K562 treated with DMSO at 1 percent for 4 hours (cell line): ENCODE results near the gene MED26. TPM values are rescaled to one million over a fixed set of nuclear protein-coding genes. Genes with fewer than 3 reads are reported as not detected.

Experiments
- total RNA-seq: library from RNA; unstranded; fragments of 300-600 nt; gene quantifications from 2 replicates; pipeline ENCODE4 v1.2.3, GENCODE V29; 2022; ENCODE audit not compliant: insufficient read depth

Gene MED26, protein sequence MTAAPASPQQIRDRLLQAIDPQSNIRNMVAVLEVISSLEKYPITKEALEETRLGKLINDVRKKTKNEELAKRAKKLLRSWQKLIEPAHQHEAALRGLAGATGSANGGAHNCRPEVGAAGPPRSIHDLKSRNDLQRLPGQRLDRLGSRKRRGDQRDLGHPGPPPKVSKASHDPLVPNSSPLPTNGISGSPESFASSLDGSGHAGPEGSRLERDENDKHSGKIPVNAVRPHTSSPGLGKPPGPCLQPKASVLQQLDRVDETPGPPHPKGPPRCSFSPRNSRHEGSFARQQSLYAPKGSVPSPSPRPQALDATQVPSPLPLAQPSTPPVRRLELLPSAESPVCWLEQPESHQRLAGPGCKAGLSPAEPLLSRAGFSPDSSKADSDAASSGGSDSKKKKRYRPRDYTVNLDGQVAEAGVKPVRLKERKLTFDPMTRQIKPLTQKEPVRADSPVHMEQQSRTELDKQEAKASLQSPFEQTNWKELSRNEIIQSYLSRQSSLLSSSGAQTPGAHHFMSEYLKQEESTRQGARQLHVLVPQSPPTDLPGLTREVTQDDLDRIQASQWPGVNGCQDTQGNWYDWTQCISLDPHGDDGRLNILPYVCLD
- 14.2 and 17.1 TPM in 2 replicates for total RNA-seq

DNA sequence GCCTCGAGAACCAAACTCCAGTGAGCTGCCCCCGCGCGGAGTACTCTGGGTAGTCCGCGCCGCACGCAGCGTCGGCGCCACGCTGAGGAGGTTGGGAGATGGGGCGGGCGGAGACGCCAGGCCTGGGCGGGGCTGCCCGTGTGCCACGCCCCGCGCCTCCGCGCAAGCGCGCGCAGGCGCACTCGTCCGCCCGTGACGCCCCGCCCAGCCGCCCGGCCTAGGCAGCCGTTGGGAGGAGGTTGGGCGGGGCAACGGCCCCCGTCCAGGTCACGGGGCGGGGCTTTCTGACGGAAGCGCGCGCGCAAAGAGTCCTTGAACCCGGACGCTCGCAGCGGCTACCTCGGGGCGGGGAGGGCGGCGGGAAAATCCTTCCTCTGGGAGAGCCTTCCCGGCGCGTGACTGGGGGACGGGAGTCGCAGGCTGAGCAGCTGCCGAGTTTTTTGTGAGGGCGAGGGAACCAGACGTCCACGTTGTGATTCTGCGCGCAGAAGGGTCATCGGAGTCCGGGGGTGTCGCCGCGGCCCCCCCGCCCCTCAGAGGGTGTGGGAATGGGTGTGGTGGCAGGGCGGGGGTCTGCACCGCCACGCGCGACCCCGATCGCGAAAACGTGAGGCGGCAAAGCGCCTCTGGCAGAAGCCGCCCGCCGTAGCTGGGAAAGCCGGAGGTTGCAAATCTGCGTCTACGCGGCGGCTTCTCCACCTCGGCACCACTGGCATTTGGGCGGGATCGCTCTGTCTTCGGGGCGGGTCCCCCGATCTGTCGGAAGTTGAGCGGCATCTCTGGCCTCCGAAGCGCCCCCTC, at the start of gene MED26:
TSS of gene MED26 (minus strand) at position 22 of the 801 bp plus-strand sequence. CDS start 261 bp downstream, outside the sequence.

DNA sequence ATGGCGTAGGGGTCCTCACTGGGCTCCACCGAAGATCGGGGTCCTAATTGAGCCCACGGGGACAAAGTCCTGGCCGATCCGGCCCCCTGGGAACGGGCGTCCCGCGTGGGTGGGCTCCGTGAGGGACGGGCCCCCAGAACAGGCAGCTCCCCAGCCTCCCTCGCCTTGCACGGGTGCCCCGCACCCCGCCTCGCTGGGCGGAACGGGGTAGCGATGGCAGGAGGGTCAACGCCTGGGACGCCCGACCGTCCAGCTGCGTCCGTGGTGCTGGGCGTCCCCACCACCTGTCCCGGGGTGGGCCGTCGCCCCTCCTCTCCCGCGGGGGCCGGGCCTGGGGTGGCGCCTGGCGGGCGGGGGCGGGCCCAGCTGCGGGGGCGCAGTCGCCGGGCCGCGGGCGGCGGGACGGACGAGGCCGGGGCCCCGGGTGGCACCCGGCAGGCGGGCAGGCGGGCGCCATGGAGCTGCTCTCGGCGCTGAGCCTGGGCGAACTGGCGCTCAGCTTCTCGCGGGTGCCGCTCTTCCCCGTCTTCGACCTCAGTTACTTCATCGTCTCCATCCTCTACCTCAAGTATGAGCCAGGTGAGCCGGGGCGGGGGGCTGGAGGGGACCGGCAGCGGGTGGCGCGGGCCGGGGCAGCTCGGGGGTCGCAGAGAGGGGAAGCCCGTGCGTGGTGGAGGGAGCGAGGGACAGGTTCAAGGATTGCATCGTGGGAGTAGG, 32.9 kb upstream of the MED26 start, which contains the start of gene TMEM38A:
TSS of gene TMEM38A (plus strand) at position 377 of the 717 bp plus-strand sequence. CDS start at position 456, 79 bp downstream.

DNA sequence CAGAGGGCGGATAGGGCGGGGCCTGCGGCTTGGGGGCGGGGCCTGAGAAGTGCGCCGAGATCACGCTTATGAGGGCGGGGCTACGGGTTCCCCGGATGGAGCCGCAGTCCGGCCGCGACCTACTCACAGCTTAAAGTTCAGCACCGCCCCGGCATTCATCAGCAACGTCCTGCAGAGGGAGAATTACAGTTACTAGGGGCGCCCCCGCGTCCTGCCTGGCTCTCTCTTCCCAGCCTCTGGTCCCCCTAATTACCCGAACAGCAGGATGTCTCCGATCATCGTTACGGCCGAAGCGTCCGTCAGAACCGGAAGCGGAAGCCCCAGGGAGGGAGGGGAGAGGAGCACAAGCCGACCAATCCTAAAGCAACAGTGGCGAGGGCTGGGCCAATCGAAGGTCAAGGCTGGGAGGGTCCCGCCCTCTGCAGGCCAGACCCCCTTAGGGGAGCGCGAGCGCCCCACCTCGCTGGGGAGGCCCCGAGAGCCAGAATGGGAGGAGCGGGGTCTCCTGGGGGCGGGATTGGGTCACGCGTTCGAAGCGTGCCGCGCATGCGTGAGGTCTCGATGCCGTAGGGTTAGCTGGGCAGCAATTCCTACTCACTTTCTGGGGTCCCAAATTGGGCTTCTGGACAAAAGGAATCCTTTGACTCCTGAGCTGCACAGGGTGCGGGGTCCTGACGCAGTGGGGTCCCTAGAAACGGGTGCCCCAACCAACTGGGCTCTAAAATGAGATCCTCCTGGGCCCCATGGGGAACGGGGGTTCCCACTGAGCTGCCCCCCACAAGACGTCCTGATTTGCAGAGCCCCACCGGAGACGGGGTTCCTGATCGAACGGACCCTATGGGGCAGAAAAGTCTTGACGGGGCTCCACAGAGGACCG, 32.1 kb upstream of the MED26 start, which contains the start of gene SMIM7:
TSS of gene SMIM7 (minus strand) at position 313 of the 877 bp plus-strand sequence. CDS start at position 279, 34 bp downstream.

DNA sequence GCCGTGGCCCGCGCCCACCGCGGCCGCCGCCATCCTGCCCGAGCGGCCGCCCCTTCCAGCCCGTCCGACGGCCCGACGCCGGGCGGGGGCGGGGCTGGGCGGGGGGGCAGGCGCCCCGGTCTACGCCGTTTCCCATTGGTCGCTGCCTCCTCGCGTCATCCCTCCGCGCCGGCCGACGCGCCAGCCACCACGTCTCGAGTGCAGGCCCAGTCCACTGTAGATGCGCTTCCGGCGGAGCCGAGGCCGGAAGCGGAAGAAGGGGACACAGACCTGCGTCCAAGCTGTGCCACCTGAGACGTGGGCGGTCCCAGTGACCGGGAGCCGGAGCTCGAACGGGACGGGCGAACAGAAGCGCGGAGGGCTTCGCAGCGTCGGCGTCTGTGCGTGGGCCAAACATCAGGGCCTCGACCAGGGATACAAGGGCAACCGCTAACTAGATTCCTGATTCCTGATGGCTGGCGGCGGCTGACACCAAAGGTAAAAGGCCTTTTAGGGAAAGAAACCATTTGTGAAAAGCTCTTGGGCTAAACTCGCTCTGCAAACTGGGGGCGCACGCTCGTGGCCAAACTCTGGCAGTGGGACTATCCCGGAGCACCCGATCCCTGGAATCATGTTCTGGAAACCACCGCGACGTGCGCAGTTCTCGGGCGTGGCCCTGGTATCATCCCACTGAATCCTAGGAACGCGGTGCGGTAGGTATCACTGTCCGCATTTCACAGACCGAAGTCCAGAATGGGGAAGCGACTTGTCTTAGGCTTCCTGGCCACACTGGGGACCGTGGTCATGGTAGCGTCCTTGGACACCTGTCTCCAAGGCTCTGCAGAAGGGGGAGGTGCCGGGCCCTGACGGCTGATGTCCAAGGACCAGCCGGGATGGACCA, 55.4 kb downstream of the MED26 start, which contains the start of gene SLC35E1:
TSS of gene SLC35E1 (minus strand) at position 84 of the 880 bp plus-strand sequence. CDS start at position 33, 51 bp downstream.

DNA sequence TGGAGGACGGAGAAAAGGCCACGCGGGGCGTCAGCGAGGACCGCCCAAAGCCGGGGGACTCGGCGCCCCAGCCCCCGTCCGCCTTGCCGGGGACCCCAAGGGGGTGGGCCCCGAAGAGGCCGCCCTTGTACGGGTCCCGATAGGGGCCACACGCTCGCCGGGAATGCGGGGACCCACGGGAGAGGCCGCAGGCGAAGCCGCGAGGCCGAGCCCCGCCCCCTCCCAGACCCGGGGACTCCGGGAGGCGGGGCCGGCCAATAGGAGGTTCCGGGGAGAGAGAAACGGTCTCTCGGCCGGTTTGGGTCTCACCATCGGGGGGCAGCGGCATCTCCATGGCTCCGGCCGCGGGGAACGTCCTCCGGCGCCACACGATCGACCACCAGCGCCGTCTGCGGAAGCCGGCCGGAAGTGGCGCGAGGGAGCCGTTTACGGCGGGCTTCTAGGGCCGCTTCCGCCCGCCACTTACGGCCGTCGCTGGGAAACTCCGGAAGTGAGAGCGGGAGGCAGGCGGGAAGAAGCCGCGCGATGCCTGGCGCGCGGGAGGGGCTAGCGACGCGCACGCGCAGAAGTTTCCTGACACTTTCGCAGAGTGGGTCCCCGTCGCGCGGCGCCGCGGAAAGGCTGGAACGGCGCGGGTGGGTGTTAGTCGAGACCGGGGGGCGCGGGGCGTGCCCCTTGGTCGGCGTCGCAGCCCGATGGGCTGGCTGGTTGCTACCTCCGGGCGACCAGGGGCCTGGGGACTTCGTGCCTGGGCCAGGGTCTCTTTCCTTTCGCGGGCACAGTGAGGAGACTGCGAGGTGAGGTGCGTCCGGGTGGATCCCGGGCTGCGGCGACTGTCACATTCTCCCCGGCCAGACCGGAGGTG, 85.7 kb downstream of the MED26 start, which contains the start of gene CHERP:
TSS of gene CHERP (minus strand) at position 393 of the 865 bp plus-strand sequence. CDS start at position 334, 59 bp downstream.

Other genes with a start within 250 kb of the MED26 start
- gene EPS15L1, start 156.2 kb downstream of the MED26 start, total RNA-seq: 39.1 and 41.0 TPM in 2 replicates
- gene CALR3, start 132.0 kb downstream of the MED26 start, total RNA-seq: not detected in 2 replicates
- gene C19orf44, start 131.8 kb downstream of the MED26 start, total RNA-seq: 2.0 and 6.0 TPM in 2 replicates
- gene CHERP, start 85.8 kb downstream of the MED26 start, total RNA-seq: 30.1 and 41.8 TPM in 2 replicates
- 18.7 and 23.2 TPM in 2 replicates for gene SLC35E1, start 55.8 kb downstream of the MED26 start, total RNA-seq
- 55.3 and 63.7 TPM in 2 replicates for gene SMIM7, start 31.9 kb upstream of the MED26 start, total RNA-seq
- gene TMEM38A, start 32.9 kb upstream of the MED26 start, total RNA-seq: 7.5 and 10.0 TPM in 2 replicates
- not detected in 2 replicates for gene NWD1, start 91.6 kb upstream of the MED26 start, total RNA-seq
- gene SIN3B, start 201.2 kb upstream of the MED26 start, total RNA-seq: 26.6 and 31.5 TPM in 2 replicates